Measurements from ENCODE around the gene MAGEC3. TPM values are rescaled to one million over a fixed set of nuclear protein-coding genes. Genes with fewer than 3 reads are reported as not detected.

Gene MAGEC3
- total and polyA plus RNA-seq, 9 of the 15 experiments (the other 6 are each of a cell fraction or from before 2014, with no cell fraction given), result 0.11 to 0.28 (median 0.17) TPM; not detected in 6

- peak in 1 of 4 experiments; percentile 0 for DNase-seq (ENCODE audit: extremely low read depth in 1 of 4, low spot score in 3 of 4)
- FAIRE-seq, result no peak
- H3K4me2 ChIP-seq (ENCODE audit: insufficient read depth, low read length), result no peak overlapping the region
- no peaks in the 10 kb centered on the region for H3K79me2 ChIP-seq (ENCODE audit: control insufficient read depth, insufficient read depth, low read length)
- no peak overlapping the region for H2AFZ ChIP-seq (ENCODE audit: low read depth, low read length)
- WGBS (ENCODE audit: insufficient coverage, low coverage, missing lambda C conversion rate), result 0% methylated on average over 1 of the region's 1 CpG
- no TSS peak for BruUV-seq (replicated peaks)
- H3K9me1 ChIP-seq (ENCODE audit: control insufficient read depth, insufficient read depth, low read length), result no peaks in the 10 kb centered on the region
- no peaks in the 10 kb centered on the region for H3K36me3 ChIP-seq (ENCODE audit: control insufficient read depth, insufficient read depth, low read length)
- no peak overlapping the region for H3K4me3 ChIP-seq
- no peaks in the 10 kb centered on the region for H4K20me1 ChIP-seq (replicated peaks; ENCODE audit: control insufficient read depth, insufficient read depth, low read length)
- TF ChIP-seq CTCFL (IDR thresholded peaks at IDR 0.05; ENCODE audit: borderline replicate concordance, insufficient read depth, low read depth, low read length, poor library complexity, severe bottlenecking) (no peak), MAFK (IDR thresholded peaks at IDR 0.05; ENCODE audit: low read length) (no peak), RAD21 (CRISPR knock-in tag; conservative IDR thresholded peaks at IDR 0.05 in 1 of 2, IDR thresholded peaks at IDR 0.05 in 1 of 2) (0 out of 4 replicates have a peak, but pooled peaks of 1 of the 2 experiments have one; percentile 10)
- intact Hi-C loops (cut with micrococcal nuclease), result no loop called here
- ChIA-PET POLR2A (no interaction called here), CTCF (ENCODE audit: low intra/inter-chr PET ratio) (no interaction called here)
- H3K27ac ChIP-seq (ENCODE audit: extremely low read depth, low read depth, low read length), result no peak overlapping the region
- H3K4me1 ChIP-seq (replicated peaks in 1 of 2; ENCODE audit: control insufficient read depth in 2 of 2, insufficient read depth in 2 of 2, low read length in 2 of 2), result no peaks in the 10 kb centered on the region
- H3K27me3 ChIP-seq (ENCODE audit: control insufficient read depth in 2 of 2, insufficient read depth in 2 of 2, low read length in 2 of 2), result no peaks in the 10 kb centered on the region
- in situ Hi-C loops (cut with MboI), result no loop called here
- ATAC-seq, result no peak
- no peak overlapping the region for H3K9ac ChIP-seq (ENCODE audit: insufficient read depth in 1 of 2, low read depth in 2 of 2, low read length in 2 of 2)
- H3K9me3 ChIP-seq (replicated peaks; ENCODE audit: control insufficient read depth, insufficient read depth, low read depth, low read length), result no peaks in the 10 kb centered on the region
Measured at GRCh38 chrX:141936080-141936479, 98.0 kb downstream of the MAGEC3 start.

- Histone ChIP-seq H3K4me2 (ENCODE audit: insufficient read depth, low read length) (no peak overlapping the region), H3K9me1 (ENCODE audit: control insufficient read depth, insufficient read depth, low read length) (no peaks in the 10 kb centered on the region), H3K9ac (ENCODE audit: insufficient read depth in 1 of 2, low read depth in 2 of 2, low read length in 2 of 2) (no peak overlapping the region), H3K4me1 (replicated peaks in 1 of 2; ENCODE audit: control insufficient read depth in 2 of 2, insufficient read depth in 2 of 2, low read length in 2 of 2) (no peaks in the 10 kb centered on the region), H3K79me2 (ENCODE audit: control insufficient read depth, insufficient read depth, low read length) (no peaks in the 10 kb centered on the region), H4K20me1 (replicated peaks; ENCODE audit: control insufficient read depth, insufficient read depth, low read length) (no peaks in the 10 kb centered on the region), H3K27me3 (ENCODE audit: control insufficient read depth in 2 of 2, insufficient read depth in 2 of 2, low read length in 2 of 2) (no peaks in the 10 kb centered on the region), H3K36me3 (ENCODE audit: control insufficient read depth, insufficient read depth, low read length) (no peaks in the 10 kb centered on the region), H2AFZ (ENCODE audit: low read depth, low read length) (no peak overlapping the region), H3K27ac (ENCODE audit: extremely low read depth, low read depth, low read length) (no peak overlapping the region), H3K4me3 (no peak overlapping the region), H3K9me3 (replicated peaks; ENCODE audit: control insufficient read depth, insufficient read depth, low read depth, low read length) (no peaks in the 10 kb centered on the region)
- in situ Hi-C loops (cut with MboI), result no loop called here
- CTCF ChIA-PET (ENCODE audit: low intra/inter-chr PET ratio), result no interaction called here
- FAIRE-seq (no peak), ATAC-seq (no peak), DNase-seq (ENCODE audit: extremely low read depth in 1 of 4, low spot score in 3 of 4) (no peak)
- 5% methylated on average over 2 of the region's 2 CpGs for WGBS (ENCODE audit: insufficient coverage, low coverage, missing lambda C conversion rate)
- BruUV-seq (replicated peaks), result no TSS peak
- POLR2A ChIA-PET, result no interaction called here
- intact Hi-C loops (cut with micrococcal nuclease), result no loop called here
- TF ChIP-seq DNMT1 (IDR thresholded peaks at IDR 0.05) (no peak), ZBTB34 (CRISPR knock-in tag; IDR thresholded peaks at IDR 0.05) (no peak), FOXP4 (CRISPR knock-in tag; IDR thresholded peaks at IDR 0.05; ENCODE audit: borderline replicate concordance) (no peak), HIVEP1 (CRISPR knock-in tag; IDR thresholded peaks at IDR 0.05) (no peak), HNRNPH1 (optimal IDR thresholded peaks at IDR 0.05; ENCODE audit: low read depth, low read length) (no peak), CBFA2T2 (conservative IDR thresholded peaks at IDR 0.05) (no peak), PCBP2 (IDR thresholded peaks at IDR 0.05; ENCODE audit: low read depth, low read length, poor library complexity, severe bottlenecking) (no peak), ZNF717 (CRISPR knock-in tag; IDR thresholded peaks at IDR 0.05) (no peak)
Measured at GRCh38 chrX:141941234-141941633, 103.1 kb downstream of the MAGEC3 start.

Measured in K562 (cell line).